Measurements from ENCODE around the gene ARAP3. TPM values are rescaled to one million over a fixed set of nuclear protein-coding genes. Genes with fewer than 3 reads are reported as not detected.

The ARAP3 gene
- total RNA-seq, 1 donor, result 6.2 TPM

- H3K4me3 ChIP-seq (ENCODE audit: low read depth, low read length), result no peak overlapping the region
- DNase-seq (ENCODE audit: low read depth), result peak; percentile 82
- peak; percentile 11 for TF ChIP-seq CTCF (IDR thresholded peaks at IDR 0.05; ENCODE audit: insufficient read depth, low read length)
These were observed 76.3 kb downstream of the ARAP3 start for GRCh38 chr5:141605523-141606277.

GRCh38 chr5:141603923-141604717, 77.9 kb downstream of the ARAP3 start:
- peak; percentile 92 for DNase-seq (ENCODE audit: low read depth)
- peak overlapping the region; percentile 34 for H3K4me3 ChIP-seq (ENCODE audit: low read depth, low read length)
- TF ChIP-seq CTCF (IDR thresholded peaks at IDR 0.05; ENCODE audit: insufficient read depth, low read length), result no peak

Other genes starting within 250 kb of the ARAP3 start
- 53.7 and 97.7 TPM in 2 replicates for gene PCDHGC3, start 206.3 kb downstream of the ARAP3 start, total RNA-seq (ENCODE audit: low replicate concordance)
- gene PCDHGC4, start 197.2 kb downstream of the ARAP3 start, total RNA-seq (ENCODE audit: low replicate concordance), result 2.5 and 5.2 TPM in 2 replicates
- gene PCDHGC5, start 193.1 kb downstream of the ARAP3 start, total RNA-seq (ENCODE audit: low replicate concordance), result 7.0 and 10.5 TPM in 2 replicates
- 16.3 and 22.1 TPM in 2 replicates for gene DIAPH1, start 63.2 kb downstream of the ARAP3 start, total RNA-seq (ENCODE audit: low replicate concordance)
- gene HDAC3, start 45.4 kb downstream of the ARAP3 start, total RNA-seq (ENCODE audit: low replicate concordance), result 48.4 and 51.4 TPM in 2 replicates
- gene RELL2, start 45.2 kb downstream of the ARAP3 start, total RNA-seq (ENCODE audit: low replicate concordance), result 2.6 and 6.6 TPM in 2 replicates
- 19.9 and 39.8 TPM in 2 replicates for gene FCHSD1, start 30.8 kb downstream of the ARAP3 start, total RNA-seq (ENCODE audit: low replicate concordance)
- gene PCDH1, start 196.2 kb upstream of the ARAP3 start, total RNA-seq (ENCODE audit: low replicate concordance), result 0.90 and 3.2 TPM in 2 replicates
- 50.9 and 59.0 TPM in 2 replicates for gene DELE1, start 241.6 kb upstream of the ARAP3 start, total RNA-seq (ENCODE audit: low replicate concordance)